Tongue (tissue), 2 donors: ENCODE results near the gene SRSF1. TPM values are rescaled to one million over a fixed set of nuclear protein-coding genes. Genes with fewer than 3 reads are reported as not detected.
A peak's percentile ranks its signal among the peaks of the same experiment; 100 is the strongest.
"Not testable (repeated sequence)": the region's sequence is repeated elsewhere in the genome, so short reads cannot be mapped to it uniquely, and the experiment has no call there.

Experiments
- DNase-seq: peaks from one replicate; pipeline ENCODE4 v3.0.0-alpha.2; 2015
- total RNA-seq: library from RNA; depleted of rRNA; stranded (reverse); fragments of >200 nt; gene quantifications from one replicate; pipeline ENCODE4 v1.2.3, GENCODE V29; 2014

The SRSF1 gene, protein sequence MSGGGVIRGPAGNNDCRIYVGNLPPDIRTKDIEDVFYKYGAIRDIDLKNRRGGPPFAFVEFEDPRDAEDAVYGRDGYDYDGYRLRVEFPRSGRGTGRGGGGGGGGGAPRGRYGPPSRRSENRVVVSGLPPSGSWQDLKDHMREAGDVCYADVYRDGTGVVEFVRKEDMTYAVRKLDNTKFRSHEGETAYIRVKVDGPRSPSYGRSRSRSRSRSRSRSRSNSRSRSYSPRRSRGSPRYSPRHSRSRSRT
- 268 TPM for total RNA-seq

DNA sequence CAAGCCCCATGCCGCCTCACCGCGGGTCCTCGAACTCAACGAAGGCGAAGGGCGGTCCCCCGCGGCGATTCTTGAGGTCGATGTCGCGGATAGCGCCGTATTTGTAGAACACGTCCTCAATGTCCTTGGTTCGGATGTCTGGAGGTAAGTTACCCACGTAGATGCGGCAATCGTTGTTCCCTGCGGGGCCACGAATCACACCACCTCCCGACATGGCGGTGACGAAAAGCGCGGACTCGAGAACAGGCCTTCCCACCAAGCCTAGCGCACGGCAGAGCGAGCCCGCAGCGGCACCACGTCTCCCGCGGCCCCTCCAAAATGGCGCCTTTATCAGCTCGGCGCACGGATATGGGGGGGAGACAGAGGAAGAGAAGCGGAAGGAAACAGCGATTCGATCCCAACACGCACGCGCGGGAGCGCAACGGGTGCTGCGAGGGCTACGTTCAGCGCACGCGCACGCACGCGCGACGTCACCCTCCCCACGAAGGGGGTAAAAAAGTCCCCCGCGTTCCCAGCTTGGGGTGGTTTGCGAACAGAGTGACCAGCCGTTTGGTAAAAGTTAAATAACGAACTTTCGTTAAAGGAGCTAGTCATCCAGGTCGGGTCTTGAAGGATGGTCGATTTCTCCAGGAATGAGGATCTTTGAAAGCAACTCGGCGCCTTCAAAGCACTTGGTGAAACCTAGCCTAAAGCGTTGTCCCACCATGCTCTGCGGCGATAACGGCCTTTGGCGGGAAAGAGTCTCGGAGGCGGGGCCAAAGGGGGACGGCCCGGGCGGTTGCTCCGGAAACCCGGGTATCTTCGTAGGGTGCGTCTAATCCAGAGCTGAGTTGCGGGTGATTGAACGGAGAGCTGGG lies at the start of gene SRSF1:
SRSF1 (minus strand) TSS at position 323 of the 857 bp plus-strand sequence; CDS start at position 214, 109 bp downstream.
- DNase-seq: peak; percentile 99

DNA sequence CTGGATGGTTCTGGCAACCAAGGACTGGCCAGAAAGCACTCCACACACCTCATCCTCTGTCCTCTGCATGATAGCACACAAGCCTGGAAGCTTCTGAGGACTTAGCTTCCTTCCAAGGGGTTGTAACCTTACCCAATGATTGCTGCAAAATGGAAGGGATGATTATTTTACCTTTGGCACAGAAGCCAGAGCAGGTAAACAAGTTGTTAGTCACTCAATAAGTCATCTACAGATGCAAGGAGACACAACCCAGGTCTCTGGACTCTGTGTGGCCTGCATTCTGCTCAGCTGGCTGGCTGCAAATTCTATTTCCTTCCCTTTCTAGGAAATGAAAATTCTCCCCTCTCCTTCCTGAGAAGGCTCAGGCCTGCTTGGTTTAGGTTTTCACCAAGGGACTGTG lies 49.4 kb upstream of the SRSF1 start:
- DNase-seq: no peak

DNA sequence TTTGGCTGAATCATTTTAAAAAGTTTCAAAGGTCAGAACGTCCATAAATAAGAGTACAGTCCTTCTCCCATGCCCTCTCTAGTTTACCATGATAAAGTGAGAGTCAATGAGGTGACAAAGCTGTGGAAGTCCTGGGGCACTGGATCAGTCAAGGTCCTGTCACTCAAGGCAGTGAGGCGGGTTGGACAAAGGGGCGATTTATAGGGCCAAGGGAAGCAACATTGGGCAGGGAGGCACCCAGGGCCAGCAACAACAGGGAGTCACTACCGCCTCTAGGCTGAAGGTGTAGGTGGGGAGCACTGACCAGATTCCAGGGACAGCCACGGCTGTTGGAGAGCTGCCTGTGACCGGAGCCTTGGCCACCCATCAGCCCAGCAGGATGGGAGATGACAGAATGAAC lies 47.6 kb upstream of the SRSF1 start:
- no peak for DNase-seq

DNA sequence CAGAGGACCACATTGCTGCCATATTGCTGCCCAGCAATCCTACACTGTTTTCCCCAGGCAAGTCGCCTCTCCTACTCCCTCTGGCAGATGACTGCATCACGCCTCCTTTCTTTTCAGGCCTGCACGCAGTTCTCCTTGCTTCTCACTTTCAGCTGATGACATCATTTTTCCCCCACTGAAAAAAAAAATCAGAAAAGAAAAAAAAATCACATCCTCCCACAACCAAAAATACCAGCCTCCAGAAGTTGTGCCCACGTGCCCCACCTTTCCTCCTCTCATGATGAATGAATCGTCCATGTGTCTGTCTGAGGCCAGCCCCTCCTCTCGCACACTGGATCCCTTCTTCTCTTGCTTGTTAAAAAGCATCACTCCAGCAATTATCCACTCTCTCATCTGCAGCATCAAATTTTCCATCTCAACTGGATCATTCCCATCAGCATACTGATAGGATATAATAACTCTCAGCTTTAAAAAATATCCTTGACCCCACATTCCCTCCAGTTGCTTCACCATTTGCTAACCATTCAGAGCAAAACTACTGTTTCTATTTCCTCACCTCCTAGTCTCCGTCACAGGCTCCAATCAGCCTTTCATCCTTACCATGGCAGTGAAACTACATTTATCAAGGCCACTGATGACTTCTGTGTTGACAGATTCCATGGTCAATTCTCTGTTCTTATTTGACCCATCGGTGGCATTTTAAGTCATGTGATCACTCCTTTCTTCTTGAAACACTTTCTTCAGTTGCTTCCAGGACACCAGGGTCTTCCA lies 46.1 kb upstream of the SRSF1 start:
- DNase-seq: peak; percentile 17

DNA sequence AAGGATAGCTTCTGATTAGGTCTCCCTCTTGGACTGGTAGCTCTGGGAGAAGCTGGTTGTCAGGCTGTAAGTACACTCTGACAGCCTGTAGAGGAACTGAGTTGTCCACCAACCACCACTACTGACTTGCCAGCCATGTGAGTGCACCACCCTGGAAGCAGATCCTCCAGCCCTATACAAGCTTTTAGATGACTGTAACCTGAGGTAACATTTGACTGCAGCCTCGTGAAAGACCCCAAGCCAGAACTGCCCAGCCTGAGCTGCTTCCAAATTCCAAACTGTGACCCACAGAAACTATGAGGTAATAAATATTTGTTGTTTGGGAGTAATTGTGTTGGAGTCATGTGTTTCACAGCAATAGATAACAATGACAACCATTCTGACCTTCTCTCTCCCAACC lies 45.4 kb upstream of the SRSF1 start:
- no peak for DNase-seq

DNA sequence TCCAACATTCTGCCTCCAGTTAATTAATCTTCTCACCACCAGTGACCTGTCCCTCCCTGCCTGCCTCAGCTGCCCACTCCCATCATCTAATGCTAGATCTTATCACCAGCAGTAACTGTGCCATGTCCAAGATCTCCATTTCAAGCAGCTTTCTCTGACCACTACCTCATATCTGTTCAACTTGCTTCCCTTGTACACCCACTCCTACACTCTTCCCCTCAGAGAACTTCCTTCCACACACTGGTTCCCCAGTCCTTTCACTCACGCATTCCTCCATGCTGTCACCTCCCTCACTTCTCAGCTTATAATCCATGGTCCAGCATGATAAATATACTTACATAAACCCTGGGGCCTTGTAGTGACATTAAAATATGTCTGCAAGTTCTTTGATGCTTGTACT lies 44.4 kb upstream of the SRSF1 start:
- DNase-seq: no peak

DNA sequence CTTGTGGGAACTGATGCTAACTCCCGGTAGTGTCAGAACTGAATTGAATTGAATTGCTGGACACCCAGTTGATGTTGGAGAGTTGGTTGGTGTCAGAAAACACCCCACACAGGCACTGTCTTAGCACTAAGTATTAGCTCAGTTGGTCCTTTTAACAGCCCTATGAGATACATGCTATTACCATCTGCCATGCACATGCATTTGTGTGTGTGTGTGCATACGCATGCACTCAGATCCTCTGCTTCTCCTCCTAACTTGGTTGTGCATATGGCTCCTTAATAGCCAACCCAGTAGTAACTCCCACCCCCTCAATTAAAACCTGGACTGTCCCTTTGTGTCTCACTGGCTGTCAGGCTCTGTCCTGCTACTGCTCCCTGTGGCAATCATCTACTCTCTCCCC lies 43.9 kb upstream of the SRSF1 start:
- no peak for DNase-seq

DNA sequence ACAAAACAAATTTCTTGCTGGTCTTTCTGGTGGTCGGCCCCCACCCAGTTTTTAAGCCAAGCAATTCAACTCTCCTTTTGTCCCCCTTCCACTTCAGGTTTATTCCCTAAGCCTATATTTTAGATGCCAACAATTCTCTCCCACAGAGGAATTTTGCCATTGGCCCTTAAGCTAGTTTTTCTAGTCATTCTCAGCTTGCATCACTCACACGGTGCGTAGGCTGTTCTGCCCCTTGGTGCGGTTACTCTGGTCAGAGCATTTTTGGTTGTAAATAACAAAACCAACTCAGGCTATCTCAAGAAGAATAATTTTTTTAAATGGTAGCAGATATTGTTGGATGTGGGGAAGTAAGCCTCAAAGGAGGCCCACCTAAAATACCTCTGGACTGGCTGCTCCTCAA lies 42.5 kb upstream of the SRSF1 start:
- no peak for DNase-seq

DNA sequence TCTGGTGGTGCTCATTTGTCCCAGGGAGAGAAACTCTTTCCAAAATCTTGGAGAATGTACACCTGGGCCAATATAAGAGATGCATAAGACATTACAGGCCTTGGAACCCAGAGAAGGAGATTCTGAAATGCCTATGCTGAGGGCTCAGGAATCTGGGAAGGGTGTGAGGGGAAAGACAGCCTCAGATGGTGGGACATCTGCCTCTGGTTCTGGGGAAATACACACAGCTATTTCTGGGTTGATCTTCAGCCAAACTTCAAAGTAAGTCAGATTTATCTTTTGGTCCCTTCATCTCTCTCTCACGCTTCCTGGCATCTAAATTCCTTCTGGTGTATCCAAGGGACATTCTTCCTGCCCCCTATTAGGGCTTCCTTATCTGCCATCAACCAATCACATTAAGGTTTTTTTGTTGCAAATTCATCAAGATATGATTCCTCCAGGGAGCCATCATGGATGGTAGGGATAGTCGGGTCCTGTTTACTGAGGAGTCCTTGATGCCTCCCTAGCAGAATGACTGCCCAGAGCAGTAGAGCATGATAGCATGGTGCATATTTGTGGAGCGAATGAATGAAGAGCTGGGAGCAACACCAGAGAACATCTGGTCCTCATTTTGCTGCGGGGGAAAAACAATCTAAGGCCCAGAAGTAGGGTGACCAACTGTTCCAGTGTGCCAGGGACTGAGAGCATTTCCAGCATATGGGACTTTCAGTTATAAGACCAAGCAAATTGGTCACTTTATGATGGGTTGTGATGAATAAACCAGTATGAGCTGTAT lies 40.5 kb upstream of the SRSF1 start:
- DNase-seq: no peak

DNA sequence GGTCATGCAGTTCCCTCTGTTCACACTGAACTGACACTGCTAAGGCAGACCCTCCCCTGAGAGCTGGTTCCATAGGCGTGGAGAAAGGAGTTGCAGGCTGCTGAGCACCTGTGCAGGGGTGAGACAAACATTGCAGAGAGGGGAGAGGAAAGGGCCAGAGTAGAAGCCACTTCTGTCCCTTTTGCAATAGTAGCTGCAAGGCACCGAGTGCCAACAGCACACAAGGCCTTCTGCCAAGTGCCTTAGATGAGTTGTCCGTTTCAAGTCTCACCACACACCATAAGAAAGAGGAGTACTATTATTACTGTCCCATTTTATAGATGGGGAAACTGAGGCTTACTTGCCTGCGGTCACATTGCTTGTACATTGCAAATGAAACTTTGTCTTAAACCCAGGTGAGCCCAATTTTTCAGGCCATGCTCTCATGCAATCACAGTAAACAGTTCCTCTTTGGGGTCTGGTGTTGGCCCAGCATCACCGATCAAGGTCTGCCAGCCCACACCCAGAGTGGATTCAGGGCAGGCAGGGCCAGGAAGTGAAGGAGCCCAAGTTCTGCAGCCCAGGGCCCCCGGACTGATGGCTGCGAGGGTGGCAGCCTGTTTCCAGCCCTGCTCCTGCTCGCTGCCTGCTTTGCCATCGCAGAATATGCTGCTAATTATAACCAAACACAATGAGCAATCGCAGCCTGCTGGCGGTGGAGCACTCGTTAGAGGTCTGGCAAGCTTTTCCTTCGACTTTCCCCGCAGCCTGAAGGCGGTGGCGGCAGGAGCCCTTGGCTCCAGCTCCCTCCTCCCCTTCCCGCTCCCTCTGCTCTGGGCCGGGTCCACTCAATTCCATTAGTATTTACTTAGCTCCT lies 39.4 kb upstream of the SRSF1 start:
- DNase-seq: no peak

DNA sequence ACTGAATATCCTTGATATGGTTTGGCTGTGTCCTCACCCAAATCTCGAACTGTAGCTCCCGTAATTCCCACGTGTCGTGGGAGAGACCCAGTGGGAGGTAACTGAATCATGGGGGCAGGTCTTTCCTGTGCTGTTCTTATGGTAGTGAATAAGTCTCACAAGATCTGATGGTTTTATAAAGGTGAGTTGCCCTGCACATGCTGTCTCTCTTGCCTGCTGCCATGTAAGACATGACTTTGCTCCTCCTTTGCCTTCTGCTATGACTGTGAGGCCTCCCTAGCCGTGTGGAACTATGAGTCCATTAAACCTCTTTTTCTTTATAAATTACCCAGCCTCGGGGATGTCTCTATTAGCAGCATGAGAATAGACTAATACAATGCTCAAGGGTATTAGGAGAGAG lies 37.2 kb upstream of the SRSF1 start:
- not testable (repeated sequence) for DNase-seq

DNA sequence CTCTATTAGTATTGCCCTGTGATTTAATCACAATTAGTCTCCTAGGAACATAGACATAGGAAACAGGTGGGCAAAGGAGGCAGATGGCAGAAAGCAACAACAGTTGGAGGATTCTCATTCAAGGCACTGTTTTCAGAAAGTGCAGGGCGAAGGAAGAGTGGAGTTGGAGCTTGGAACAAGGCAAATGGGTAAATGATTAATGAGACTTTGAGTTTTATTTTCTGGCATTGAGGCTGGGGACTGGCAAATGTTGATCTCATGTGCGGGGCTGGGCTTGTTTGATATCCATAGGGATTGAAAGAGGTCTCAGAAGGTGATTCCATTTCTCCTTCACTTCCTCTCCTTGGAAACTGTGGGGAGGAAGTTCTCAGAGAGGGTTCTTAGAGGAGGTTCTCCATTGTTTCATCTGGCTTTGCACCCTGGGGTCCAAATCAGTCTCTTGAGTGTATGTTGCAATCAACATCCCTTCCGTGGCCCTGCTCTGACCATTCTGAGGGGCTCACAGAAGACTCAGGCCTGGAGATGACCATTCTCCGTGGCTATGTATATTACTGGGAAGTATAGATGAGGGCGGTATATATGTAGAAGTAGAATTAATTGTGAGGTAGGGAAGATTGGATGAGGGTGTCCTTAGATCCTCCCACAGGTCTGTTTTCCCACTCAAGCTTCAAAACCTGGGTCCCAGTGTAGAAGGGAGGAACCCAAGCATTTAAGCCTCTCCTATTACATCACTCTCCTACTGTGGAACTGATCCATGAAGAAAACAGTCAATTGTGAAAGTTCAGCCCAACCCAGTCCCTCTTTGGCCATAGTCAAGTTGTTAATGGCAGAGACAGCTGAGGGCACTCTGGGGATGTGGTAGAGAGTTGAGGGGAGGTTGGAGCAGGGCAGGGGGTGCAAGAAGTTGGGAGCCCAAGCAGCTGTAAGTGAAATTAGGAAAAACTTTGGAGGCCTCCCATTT lies 36.5 kb upstream of the SRSF1 start:
- no peak for DNase-seq

DNA sequence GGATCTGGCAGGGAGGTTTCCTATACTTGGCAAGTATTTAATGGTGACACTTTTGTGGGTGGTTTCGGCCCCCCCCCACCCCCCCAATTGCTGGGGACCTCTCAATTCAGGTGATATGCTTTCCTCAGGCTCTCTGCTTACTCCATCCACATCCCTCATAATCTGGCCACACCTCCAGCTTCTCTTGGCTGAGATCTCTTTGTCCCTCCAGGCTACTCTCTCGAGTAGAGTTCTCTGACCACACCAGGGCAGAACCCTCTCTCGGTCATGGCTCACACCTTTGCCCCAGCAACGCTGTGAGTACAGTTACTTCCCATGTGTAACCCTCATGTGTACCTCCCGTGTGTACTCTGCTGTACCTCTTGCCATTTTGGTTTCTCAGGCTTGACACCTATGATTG lies 34.1 kb upstream of the SRSF1 start:
- DNase-seq: no peak

DNA sequence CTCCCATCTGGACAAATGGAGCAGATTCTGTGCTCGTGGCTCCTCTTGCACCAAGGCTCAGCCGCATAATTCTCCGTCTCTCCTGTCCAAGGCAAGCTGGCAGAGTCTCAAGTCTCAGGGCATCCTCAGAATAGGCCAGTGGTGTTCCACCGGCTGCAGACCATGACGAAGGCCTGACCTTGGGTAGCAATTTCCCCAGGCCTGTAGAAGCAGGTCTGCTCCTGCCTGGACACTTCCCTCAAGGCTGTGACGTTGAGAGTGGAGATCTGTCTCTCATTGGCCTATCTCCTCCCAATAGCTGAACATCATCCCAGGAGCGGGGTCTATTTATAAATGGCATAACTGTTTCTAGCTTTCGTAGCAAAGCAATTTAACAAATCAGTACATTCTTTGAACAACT lies 33.3 kb upstream of the SRSF1 start:
- DNase-seq: no peak

DNA sequence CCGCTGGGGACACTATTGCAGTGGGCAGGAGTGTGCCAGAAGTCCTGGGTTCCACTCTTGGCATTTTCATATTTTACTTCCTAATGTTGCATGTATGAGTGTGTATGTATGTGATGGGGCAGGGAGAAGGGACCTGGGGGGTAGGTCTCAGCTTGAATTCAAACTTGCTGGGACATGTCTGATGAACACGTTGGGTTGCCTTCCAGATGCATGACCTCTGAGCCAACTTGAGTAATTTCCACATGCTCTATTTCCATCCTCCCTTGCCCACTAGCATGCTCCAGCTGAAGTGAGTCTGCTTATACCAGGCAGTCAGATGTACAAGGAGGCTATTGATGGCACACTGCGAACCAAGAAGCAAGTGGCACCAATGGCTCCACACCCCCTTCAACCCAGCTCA lies 32.9 kb upstream of the SRSF1 start:
- DNase-seq: no peak

DNA sequence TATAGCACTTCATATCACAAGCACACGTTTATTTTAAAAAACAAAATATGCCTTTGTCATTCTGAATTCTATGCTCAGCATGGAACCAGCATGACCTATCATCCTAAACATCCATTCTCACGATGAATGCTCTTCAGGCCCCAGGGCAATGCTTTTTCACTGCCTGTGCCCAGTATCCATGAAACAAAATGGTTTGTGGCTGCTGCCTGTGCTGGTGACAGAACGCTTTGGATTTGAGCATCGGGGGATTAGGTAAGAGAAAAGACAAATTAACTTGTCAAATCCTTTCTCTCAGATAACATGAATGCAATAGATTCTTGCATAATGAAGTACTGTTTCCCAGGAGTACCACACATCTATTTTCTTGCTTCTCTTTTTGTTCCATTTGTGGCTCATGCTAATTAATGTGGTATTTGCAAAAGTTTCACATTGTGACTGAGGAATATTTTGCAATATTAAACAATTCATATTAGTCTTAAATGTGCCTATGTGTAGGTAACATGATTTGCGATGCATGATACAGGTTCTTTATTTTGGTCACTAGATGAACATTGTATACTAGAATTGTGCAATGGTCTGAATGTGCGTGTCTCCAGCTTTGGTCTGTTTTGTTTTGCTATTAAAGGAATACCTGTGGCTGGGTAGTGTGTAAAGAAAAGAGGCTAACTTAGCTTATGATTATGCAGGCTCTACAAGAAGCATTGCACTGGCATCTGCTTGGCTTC lies 25.8 kb upstream of the SRSF1 start:
- DNase-seq: no peak

DNA sequence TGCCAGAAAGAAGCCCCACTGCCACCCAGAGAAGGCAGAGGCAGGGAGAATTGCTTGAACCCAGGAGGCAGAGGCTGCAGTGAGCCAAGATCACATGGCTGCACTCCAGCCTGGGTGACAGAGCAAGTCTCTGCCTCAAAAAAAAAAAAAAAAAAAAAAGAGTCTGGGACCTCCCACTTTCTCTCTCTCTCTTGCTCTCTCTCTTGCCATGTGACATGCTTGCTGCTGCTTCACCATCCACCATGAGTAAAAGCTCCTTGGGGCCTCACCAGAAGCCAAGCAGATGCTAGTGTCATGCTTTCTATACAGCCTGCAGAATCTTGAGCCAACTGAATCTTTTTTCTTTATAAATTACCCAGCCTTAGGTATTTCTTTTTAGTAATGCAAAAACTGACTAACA lies 21.5 kb upstream of the SRSF1 start:
- no peak for DNase-seq

DNA sequence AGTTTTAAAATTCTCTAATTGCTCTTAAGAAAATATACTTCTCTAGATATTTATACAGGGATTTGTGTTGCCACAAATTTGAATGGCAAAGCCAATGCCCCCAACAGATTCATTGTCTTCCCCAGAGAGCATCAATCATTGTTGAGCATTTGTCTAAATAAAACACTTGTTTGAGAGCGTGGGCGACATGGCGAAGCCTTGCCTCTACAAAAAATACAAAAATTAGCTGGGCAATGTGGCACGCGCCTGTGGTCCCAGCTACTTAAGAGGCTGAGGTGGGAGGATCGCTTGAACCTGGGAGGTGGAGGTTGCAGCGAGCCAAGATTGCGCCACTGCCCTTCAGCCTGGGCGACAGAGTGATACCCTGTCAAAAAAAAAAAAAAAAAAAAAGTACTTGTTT lies 13.4 kb upstream of the SRSF1 start:
- no peak for DNase-seq

DNA sequence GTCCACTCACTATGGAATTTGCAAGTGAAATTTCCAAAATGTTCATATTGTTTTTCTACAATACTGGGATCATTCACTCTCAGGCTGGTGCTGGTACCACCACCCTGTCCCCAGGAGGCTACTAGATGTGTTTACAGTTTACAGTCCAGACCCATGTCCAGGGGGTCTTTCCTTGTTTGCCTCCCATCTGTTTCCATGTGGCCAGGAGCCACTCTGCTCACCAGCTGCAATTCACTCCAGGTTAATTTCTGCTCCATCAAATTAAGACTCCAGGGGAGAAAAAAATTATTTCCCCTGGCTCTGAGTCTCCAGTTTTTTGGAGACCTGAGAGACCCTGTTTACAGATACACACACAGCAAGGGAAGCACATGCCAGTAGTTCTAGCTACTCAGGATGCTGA lies 12.5 kb upstream of the SRSF1 start:
- no peak for DNase-seq
